ENCODE data around the gene MRPL38. TPM values are rescaled to one million over a fixed set of nuclear protein-coding genes. Genes with fewer than 3 reads are reported as not detected.

The MRPL38 gene
- total RNA-seq, 1 donor from 2014 or later, result 49.4 TPM

GRCh38 chr17:75931062-75931461 lies 26.4 kb upstream of the MRPL38 start:
- no peak overlapping the region for H3K4me3 ChIP-seq (ENCODE audit: low read depth, low read length)
- DNase-seq (ENCODE audit: low read depth), result no peak
- no peaks in the 10 kb centered on the region for H3K36me3 ChIP-seq (ENCODE audit: control insufficient read depth, insufficient read depth, low read length)
- no peaks in the 10 kb centered on the region for H3K27me3 ChIP-seq (ENCODE audit: control insufficient read depth, insufficient read depth, low read length)
- TF ChIP-seq CTCF (IDR thresholded peaks at IDR 0.05; ENCODE audit: insufficient read depth, low read length, poor library complexity, severe bottlenecking), result no peak

- H3K36me3 ChIP-seq (ENCODE audit: control insufficient read depth, insufficient read depth, low read length), result no peaks in the 10 kb centered on the region
- H3K4me3 ChIP-seq (ENCODE audit: low read depth, low read length), result no peak overlapping the region
- peak; percentile 23 for TF ChIP-seq CTCF (IDR thresholded peaks at IDR 0.05; ENCODE audit: insufficient read depth, low read length, poor library complexity, severe bottlenecking)
- no peaks in the 10 kb centered on the region for H3K27me3 ChIP-seq (ENCODE audit: control insufficient read depth, insufficient read depth, low read length)
- DNase-seq (ENCODE audit: low read depth), result no peak
Observed at GRCh38 chr17:75927286-75927922, 22.7 kb upstream of the MRPL38 start.

GRCh38 chr17:75926456-75926855 lies 21.8 kb upstream of the MRPL38 start:
- Histone ChIP-seq H3K27me3 (ENCODE audit: control insufficient read depth, insufficient read depth, low read length) (no peaks in the 10 kb centered on the region), H3K4me3 (ENCODE audit: low read depth, low read length) (no peak overlapping the region), H3K36me3 (ENCODE audit: control insufficient read depth, insufficient read depth, low read length) (no peaks in the 10 kb centered on the region)
- DNase-seq (ENCODE audit: low read depth), result no peak
- no peak for TF ChIP-seq CTCF (IDR thresholded peaks at IDR 0.05; ENCODE audit: insufficient read depth, low read length, poor library complexity, severe bottlenecking)

- Histone ChIP-seq H3K4me3 (ENCODE audit: low read depth, low read length) (no peak overlapping the region), H3K27me3 (ENCODE audit: control insufficient read depth, insufficient read depth, low read length) (no peaks in the 10 kb centered on the region), H3K36me3 (ENCODE audit: control insufficient read depth, insufficient read depth, low read length) (no peaks in the 10 kb centered on the region)
- no peak for TF ChIP-seq CTCF (IDR thresholded peaks at IDR 0.05; ENCODE audit: insufficient read depth, low read length, poor library complexity, severe bottlenecking)
- no peak for DNase-seq (ENCODE audit: low read depth)
Observed at GRCh38 chr17:75925912-75926311, 21.2 kb upstream of the MRPL38 start.

GRCh38 chr17:75925103-75925502 lies 20.4 kb upstream of the MRPL38 start:
- TF ChIP-seq CTCF (IDR thresholded peaks at IDR 0.05; ENCODE audit: insufficient read depth, low read length, poor library complexity, severe bottlenecking), result no peak
- no peak for DNase-seq (ENCODE audit: low read depth)
- Histone ChIP-seq H3K36me3 (ENCODE audit: control insufficient read depth, insufficient read depth, low read length) (no peaks in the 10 kb centered on the region), H3K4me3 (ENCODE audit: low read depth, low read length) (no peak overlapping the region), H3K27me3 (ENCODE audit: control insufficient read depth, insufficient read depth, low read length) (no peaks in the 10 kb centered on the region)

All from kidney epithelial cell (primary cell).